ENCODE measurements around the gene ACER1. TPM values are rescaled to one million over a fixed set of nuclear protein-coding genes. Genes with fewer than 3 reads are reported as not detected.
"Not testable (repeated sequence)": the region's sequence is repeated elsewhere in the genome, so short reads cannot be mapped to it uniquely, and the experiment has no call there.

ACER1 gene
- total and polyA plus RNA-seq, 4 donors = 0.07 TPM; not detected in 3

GRCh38 chr19:6318772-6319171, 14.6 kb downstream of the ACER1 start:
- Histone ChIP-seq H3K4me3 (ENCODE audit: low read depth in 1 of 3, low read length in 3 of 3) (no peak overlapping the region), H3K27ac (ENCODE audit: low read depth in 1 of 2, low read length in 2 of 2) (no peak overlapping the region), H3K36me3 (ENCODE audit: control insufficient read depth in 4 of 4, insufficient read depth in 3 of 4, low read depth in 1 of 4, low read length in 3 of 4) (no peaks in the 10 kb centered on the region), H3K9me3 (ENCODE audit: control insufficient read depth in 4 of 4, low read length in 3 of 4) (no peaks in the 10 kb centered on the region), H3K4me1 (ENCODE audit: control insufficient read depth in 4 of 4, insufficient read depth in 4 of 4, low read length in 3 of 4) (no peaks in the 10 kb centered on the region), H3K27me3 (ENCODE audit: control insufficient read depth in 4 of 4, insufficient read depth in 4 of 4, low read length in 3 of 4) (no peaks in the 10 kb centered on the region), H3K9ac (ENCODE audit: low read depth in 1 of 2, low read length in 2 of 2) (no peak overlapping the region)
- WGBS = 79% methylated on average over 5 of the region's 5 CpGs
- DNase-seq (ENCODE audit: low spot score) = no peak
- no peak for TF ChIP-seq FOXA2 (IDR thresholded peaks at IDR 0.05)
- TF ChIP-seq ZBTB33 (IDR thresholded peaks at IDR 0.05) = no peak
- no peak for TF ChIP-seq YY1 (IDR thresholded peaks at IDR 0.05)
- TF ChIP-seq TAF1 (conservative IDR thresholded peaks at IDR 0.05) = no peak
- TF ChIP-seq FOXA1 (IDR thresholded peaks at IDR 0.05) = no peak
- TF ChIP-seq ATF3 (IDR thresholded peaks at IDR 0.05) = no peak

- DNase-seq (ENCODE audit: low spot score); H3K27me3 ChIP-seq (ENCODE audit: control insufficient read depth in 4 of 4, insufficient read depth in 4 of 4, low read length in 3 of 4): not testable (repeated sequence)
Observed at GRCh38 chr19:6315646-6316045, 17.8 kb downstream of the ACER1 start.

GRCh38 chr19:6313398-6313969, 19.9 kb downstream of the ACER1 start:
- no peak overlapping the region for H3K9ac ChIP-seq (ENCODE audit: low read depth in 1 of 2, low read length in 2 of 2)
- 73% methylated on average over 5 of the region's 5 CpGs for WGBS
- DNase-seq (ENCODE audit: low spot score) = no peak

More at GRCh38 chr19:6315646-6316045, 17.8 kb downstream of the ACER1 start:
- WGBS = 83% methylated on average over 5 of the region's 5 CpGs
- H3K4me3 ChIP-seq (ENCODE audit: low read depth in 1 of 3, low read length in 3 of 3); H3K36me3 ChIP-seq (ENCODE audit: control insufficient read depth in 4 of 4, insufficient read depth in 3 of 4, low read depth in 1 of 4, low read length in 3 of 4); H3K9me3 ChIP-seq (ENCODE audit: control insufficient read depth in 4 of 4, low read length in 3 of 4); H3K27ac ChIP-seq (ENCODE audit: low read depth in 1 of 2, low read length in 2 of 2); H3K4me1 ChIP-seq (ENCODE audit: control insufficient read depth in 4 of 4, insufficient read depth in 4 of 4, low read length in 3 of 4); H3K9ac ChIP-seq (ENCODE audit: low read depth in 1 of 2, low read length in 2 of 2): not testable (repeated sequence)

More at GRCh38 chr19:6313398-6313969, 19.9 kb downstream of the ACER1 start:
- TF ChIP-seq ZBTB33 (IDR thresholded peaks at IDR 0.05) = no peak
- no peak for TF ChIP-seq FOXA2 (IDR thresholded peaks at IDR 0.05)
- TF ChIP-seq MAX (IDR thresholded peaks at IDR 0.05) = no peak
- TF ChIP-seq CTCF (IDR thresholded peaks at IDR 0.05; ENCODE audit: low read depth, low read length, missing input control) = no peak
- TF ChIP-seq REST (IDR thresholded peaks at IDR 0.05) = no peak
- no peak for TF ChIP-seq SP1 (IDR thresholded peaks at IDR 0.05)
- Histone ChIP-seq H3K4me1 (ENCODE audit: control insufficient read depth in 4 of 4, insufficient read depth in 4 of 4, low read length in 3 of 4) (no peaks in the 10 kb centered on the region), H3K36me3 (ENCODE audit: control insufficient read depth in 4 of 4, insufficient read depth in 3 of 4, low read depth in 1 of 4, low read length in 3 of 4) (no peaks in the 10 kb centered on the region), H3K4me3 (ENCODE audit: low read depth in 1 of 3, low read length in 3 of 3) (no peak overlapping the region), H3K27me3 (ENCODE audit: control insufficient read depth in 4 of 4, insufficient read depth in 4 of 4, low read length in 3 of 4) (no peaks in the 10 kb centered on the region), H3K9me3 (ENCODE audit: control insufficient read depth in 4 of 4, low read length in 3 of 4) (no peaks in the 10 kb centered on the region), H3K27ac (ENCODE audit: low read depth in 1 of 2, low read length in 2 of 2) (no peak overlapping the region)

Data from liver (tissue), 9 donors.